Fibroblast of the conjunctiva (primary cell): ENCODE data around the gene ZFYVE28.
"Not testable (repeated sequence)": the region's sequence is repeated elsewhere in the genome, so short reads cannot be mapped to it uniquely, and the experiment has no call there.

Experiments used
- DNase-seq: peaks from one replicate; pipeline ENCODE4 v3.0.0-alpha.2; 2010; ENCODE audit warnings: low read depth

Gene ZFYVE28

GRCh38 chr4:2286904-2287593 is 131.4 kb downstream of the ZFYVE28 start:
- DNase-seq = no peak

GRCh38 chr4:2285613-2286381 is 132.6 kb downstream of the ZFYVE28 start:
- no peak for DNase-seq

- DNase-seq = no peak
Measured at GRCh38 chr4:2284934-2285612, 133.4 kb downstream of the ZFYVE28 start.

GRCh38 chr4:2284161-2284933 is 134.1 kb downstream of the ZFYVE28 start:
- no peak for DNase-seq

- DNase-seq = no peak
Measured at GRCh38 chr4:2283199-2283711, 135.2 kb downstream of the ZFYVE28 start.

GRCh38 chr4:2281575-2282343 is 136.7 kb downstream of the ZFYVE28 start:
- no peak for DNase-seq

GRCh38 chr4:2280531-2281300 is 137.7 kb downstream of the ZFYVE28 start:
- no peak for DNase-seq

GRCh38 chr4:2277956-2278355 is 140.5 kb downstream of the ZFYVE28 start:
- no peak for DNase-seq

GRCh38 chr4:2276581-2277325 is 141.7 kb downstream of the ZFYVE28 start:
- DNase-seq = no peak

- DNase-seq = no peak
Measured at GRCh38 chr4:2275546-2276251, 142.7 kb downstream of the ZFYVE28 start.

GRCh38 chr4:2275044-2275397 is 143.4 kb downstream of the ZFYVE28 start:
- DNase-seq = not testable (repeated sequence)

- no peak for DNase-seq
Measured at GRCh38 chr4:2274320-2275043, 144.0 kb downstream of the ZFYVE28 start.

- no peak for DNase-seq
Measured at GRCh38 chr4:2273657-2274319, 144.7 kb downstream of the ZFYVE28 start.

GRCh38 chr4:2273221-2273620 is 145.2 kb downstream of the ZFYVE28 start:
- no peak for DNase-seq

- DNase-seq = no peak
Measured at GRCh38 chr4:2272828-2273120, 145.7 kb downstream of the ZFYVE28 start.

- no peak for DNase-seq
Measured at GRCh38 chr4:2272026-2272827, 146.2 kb downstream of the ZFYVE28 start.
